ENCODE data around the gene BRPF3.

Gene BRPF3

DNA sequence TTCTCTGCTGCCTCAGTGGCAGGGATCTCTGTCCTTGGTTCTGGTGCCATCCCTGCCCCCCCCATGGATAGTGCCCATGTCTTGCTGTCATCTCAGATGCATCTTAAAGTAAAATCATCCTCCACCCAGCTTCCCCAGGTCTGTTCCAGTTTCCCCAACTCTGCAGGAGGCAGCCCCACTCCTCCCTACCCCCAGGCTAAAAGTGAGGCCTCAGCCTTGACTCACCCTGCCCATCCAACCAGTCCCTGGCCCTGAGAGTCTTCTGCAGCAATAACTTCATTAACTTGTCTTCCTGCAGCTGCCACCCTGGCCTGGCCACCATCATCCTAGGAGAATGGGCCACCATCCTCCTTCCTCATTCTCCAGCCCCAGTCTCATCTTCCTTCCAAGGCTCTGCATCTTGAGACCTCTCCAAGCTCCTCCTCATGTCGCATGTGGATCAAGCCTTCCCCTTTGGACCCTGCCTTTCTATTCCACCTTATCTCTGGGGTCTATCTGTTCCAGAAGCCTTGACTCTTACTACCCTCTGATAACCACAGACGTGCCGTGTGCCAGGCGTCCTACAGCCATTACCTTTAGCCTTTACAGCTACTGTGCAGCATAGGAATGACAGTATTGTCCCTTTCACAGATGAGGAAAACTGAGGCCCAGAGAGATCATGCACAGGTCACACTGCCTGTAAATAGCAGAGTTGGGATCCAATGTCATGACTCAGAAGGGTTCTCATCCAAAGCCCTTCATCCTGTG is 71.4 kb downstream of the BRPF3 start:
- H3K4me1 ChIP-seq (ENCODE audit: control insufficient read depth, low read depth, low read length) = no peaks in the 10 kb centered on the region
- no CpG with 5 or more reads among the region's 4 CpGs for WGBS (ENCODE audit: extremely low coverage, insufficient coverage, low lambda C conversion rate)
- no peak overlapping the region for H2BK120ac ChIP-seq (ENCODE audit: low read depth, low read length)
- H2AK5ac ChIP-seq (ENCODE audit: low read length) = no peak overlapping the region
- H4K5ac ChIP-seq (ENCODE audit: low read length) = no peak overlapping the region
- no peaks in the 10 kb centered on the region for H3K79me2 ChIP-seq (ENCODE audit: control insufficient read depth, insufficient read depth, low read length)
- H2BK15ac ChIP-seq (replicated peaks; ENCODE audit: low read depth) = no peak overlapping the region
- no peak overlapping the region for H3K4me2 ChIP-seq (ENCODE audit: low read length)
- no peaks in the 10 kb centered on the region for H3K79me1 ChIP-seq (ENCODE audit: low read length)
- H2BK5ac ChIP-seq (ENCODE audit: low read length) = no peak overlapping the region
- H3K27me3 ChIP-seq (ENCODE audit: insufficient read depth, low read length, poor library complexity) = no peaks in the 10 kb centered on the region
- no peak for DNase-seq
- H3K27ac ChIP-seq (ENCODE audit: low read depth, low read length) = no peak overlapping the region
- no peak overlapping the region for H3K4me3 ChIP-seq (ENCODE audit: low read length)
- H4K8ac ChIP-seq (ENCODE audit: low read depth, low read length) = no peak overlapping the region
- H3K36me3 ChIP-seq (ENCODE audit: control insufficient read depth, insufficient read depth, low read length) = no peaks in the 10 kb centered on the region
- no peak overlapping the region for H3K18ac ChIP-seq (ENCODE audit: low read length)
- no peak overlapping the region for H3K23ac ChIP-seq (ENCODE audit: low read length)
- H3K4ac ChIP-seq (ENCODE audit: low read depth, low read length) = no peak overlapping the region
- no peak overlapping the region for H3K9ac ChIP-seq (ENCODE audit: low read length)
- no peak overlapping the region for H3K56ac ChIP-seq (ENCODE audit: low read length)

DNA sequence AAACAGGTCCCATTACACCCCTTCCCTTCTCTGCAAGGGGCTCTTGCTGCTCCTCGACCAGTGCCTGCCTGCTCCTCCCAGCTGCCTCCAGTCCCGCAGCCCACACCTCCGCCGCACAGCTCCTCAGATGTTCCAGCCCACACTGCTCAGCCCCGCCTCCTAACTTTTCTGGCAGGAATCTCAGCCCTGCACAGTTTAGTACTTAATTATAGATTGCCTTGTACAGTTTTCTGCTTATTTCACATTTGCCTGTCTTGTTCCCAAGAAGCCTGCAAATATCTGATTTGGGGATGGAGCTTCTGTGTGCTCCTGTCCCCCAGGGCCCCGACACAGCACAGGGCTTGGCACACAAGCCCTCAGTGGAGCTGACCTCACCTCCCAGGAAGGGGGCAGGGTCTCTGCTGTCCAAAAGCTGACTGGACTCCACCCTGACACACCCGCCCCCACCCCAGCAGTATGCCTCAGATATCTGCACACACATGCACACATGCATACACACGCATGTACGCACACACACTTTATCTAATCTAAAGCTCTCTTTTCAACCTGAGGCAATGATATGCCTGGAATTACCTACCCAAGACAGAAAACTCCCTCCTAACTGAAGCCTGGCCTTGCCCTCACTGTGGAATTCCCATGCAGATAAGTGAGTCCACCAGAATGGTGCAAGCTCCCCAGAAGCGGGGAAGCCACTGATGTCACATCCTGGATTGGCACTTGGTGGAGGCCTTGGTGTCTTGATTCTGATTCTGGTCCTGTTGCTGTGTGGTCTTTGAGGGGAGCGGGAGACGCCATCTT is 72.1 kb downstream of the BRPF3 start:
- no peak overlapping the region for H3K9ac ChIP-seq (ENCODE audit: low read length)
- no peak overlapping the region for H3K4me2 ChIP-seq (ENCODE audit: low read length)
- H3K27me3 ChIP-seq (ENCODE audit: insufficient read depth, low read length, poor library complexity) = no peaks in the 10 kb centered on the region
- H3K4me1 ChIP-seq (ENCODE audit: control insufficient read depth, low read depth, low read length) = no peaks in the 10 kb centered on the region
- H2BK15ac ChIP-seq (replicated peaks; ENCODE audit: low read depth) = no peak overlapping the region
- DNase-seq = no peak
- H3K56ac ChIP-seq (ENCODE audit: low read length) = no peak overlapping the region
- H3K4me3 ChIP-seq (ENCODE audit: low read length) = no peak overlapping the region
- H2BK120ac ChIP-seq (ENCODE audit: low read depth, low read length) = no peak overlapping the region
- no peaks in the 10 kb centered on the region for H3K79me2 ChIP-seq (ENCODE audit: control insufficient read depth, insufficient read depth, low read length)
- H4K5ac ChIP-seq (ENCODE audit: low read length) = no peak overlapping the region
- no peak overlapping the region for H3K27ac ChIP-seq (ENCODE audit: low read depth, low read length)
- no peak overlapping the region for H2AK5ac ChIP-seq (ENCODE audit: low read length)
- no peak overlapping the region for H4K8ac ChIP-seq (ENCODE audit: low read depth, low read length)
- H3K4ac ChIP-seq (ENCODE audit: low read depth, low read length) = no peak overlapping the region
- H3K36me3 ChIP-seq (ENCODE audit: control insufficient read depth, insufficient read depth, low read length) = no peaks in the 10 kb centered on the region
- H3K79me1 ChIP-seq (ENCODE audit: low read length) = no peaks in the 10 kb centered on the region
- H3K18ac ChIP-seq (ENCODE audit: low read length) = no peak overlapping the region
- H3K23ac ChIP-seq (ENCODE audit: low read length) = no peak overlapping the region
- no peak overlapping the region for H2BK5ac ChIP-seq (ENCODE audit: low read length)
- no CpG with 5 or more reads among the region's 12 CpGs for WGBS (ENCODE audit: extremely low coverage, insufficient coverage, low lambda C conversion rate)

DNA sequence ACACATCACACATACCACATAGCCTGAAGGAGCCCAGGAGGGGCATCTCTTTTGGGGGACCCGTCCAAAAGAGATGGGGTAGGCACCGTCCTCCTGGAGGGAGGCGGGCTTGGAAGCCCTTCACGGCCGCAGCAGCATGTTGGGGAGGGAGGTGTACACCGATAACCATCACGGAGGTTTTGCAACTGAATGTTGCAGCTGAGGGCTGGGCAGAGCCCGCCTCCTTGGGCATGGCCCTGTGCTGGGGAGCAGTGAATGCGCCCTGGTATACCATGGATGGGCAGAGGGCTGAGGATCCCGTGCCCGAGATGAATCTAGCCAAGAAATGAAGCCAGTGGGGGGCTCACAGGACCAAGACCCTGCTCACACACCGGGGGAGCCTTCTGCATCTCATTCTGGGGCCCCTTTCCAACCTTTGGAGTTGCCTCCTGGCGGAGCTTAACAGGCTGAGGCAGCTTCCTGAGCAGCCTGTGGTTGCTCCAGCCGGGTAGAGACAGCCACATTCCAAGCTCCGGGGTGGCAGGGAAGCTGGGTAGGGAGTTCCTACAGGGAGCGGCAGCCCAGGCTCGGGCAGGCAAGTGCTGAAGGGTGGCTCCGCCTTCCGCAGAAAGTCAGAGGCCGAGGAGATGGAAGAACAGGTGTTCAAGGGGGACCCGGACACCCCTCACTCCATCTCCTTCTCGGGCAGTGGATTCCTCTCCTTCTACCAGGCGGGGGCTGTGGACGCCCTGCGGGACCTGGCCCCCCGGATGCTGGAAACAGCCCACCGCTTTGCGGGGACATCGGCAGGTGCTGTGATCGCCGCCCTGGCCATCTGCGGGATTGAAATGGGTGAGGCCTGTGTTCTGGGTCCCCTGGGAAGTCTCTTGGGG is 73.5 kb downstream of the BRPF3 start, which contains the start of gene PNPLA1:
Gene PNPLA1 (plus strand): TSS at position 227 of the 872 bp plus-strand sequence. CDS start 400 bp downstream, at position 627.
- no peaks in the 10 kb centered on the region for H3K36me3 ChIP-seq (ENCODE audit: control insufficient read depth, insufficient read depth, low read length)
- H3K4me1 ChIP-seq (ENCODE audit: control insufficient read depth, low read depth, low read length) = no peaks in the 10 kb centered on the region
- no peak within 1 kb of the TSS for H4K5ac ChIP-seq (ENCODE audit: low read length)
- no peak within 1 kb of the TSS for H2BK5ac ChIP-seq (ENCODE audit: low read length)
- H3K56ac ChIP-seq (ENCODE audit: low read length) = no peak within 1 kb of the TSS
- H3K79me2 ChIP-seq (ENCODE audit: control insufficient read depth, insufficient read depth, low read length) = no peaks in the 10 kb centered on the region
- no peak within 1 kb of the TSS for H2AK5ac ChIP-seq (ENCODE audit: low read length)
- no peak within 1 kb of the TSS for H3K27ac ChIP-seq (ENCODE audit: low read depth, low read length)
- DNase-seq = peak; percentile 35
- no CpG with 5 or more reads among the region's 32 CpGs for WGBS (ENCODE audit: extremely low coverage, insufficient coverage, low lambda C conversion rate)
- H3K4me3 ChIP-seq (ENCODE audit: low read length) = no peak within 1 kb of the TSS
- no peaks in the 10 kb centered on the region for H3K27me3 ChIP-seq (ENCODE audit: insufficient read depth, low read length, poor library complexity)
- no peak within 1 kb of the TSS for H2BK15ac ChIP-seq (replicated peaks; ENCODE audit: low read depth)
- H3K79me1 ChIP-seq (ENCODE audit: low read length) = no peaks in the 10 kb centered on the region
- H2BK120ac ChIP-seq (ENCODE audit: low read depth, low read length) = no peak within 1 kb of the TSS
- no peak within 1 kb of the TSS for H3K9ac ChIP-seq (ENCODE audit: low read length)
- no peak within 1 kb of the TSS for H3K23ac ChIP-seq (ENCODE audit: low read length)
- H3K18ac ChIP-seq (ENCODE audit: low read length) = no peak within 1 kb of the TSS
- no peak within 1 kb of the TSS for H3K4ac ChIP-seq (ENCODE audit: low read depth, low read length)
- no peak within 1 kb of the TSS for H4K8ac ChIP-seq (ENCODE audit: low read depth, low read length)
- no peak within 1 kb of the TSS for H3K4me2 ChIP-seq (ENCODE audit: low read length)

DNA sequence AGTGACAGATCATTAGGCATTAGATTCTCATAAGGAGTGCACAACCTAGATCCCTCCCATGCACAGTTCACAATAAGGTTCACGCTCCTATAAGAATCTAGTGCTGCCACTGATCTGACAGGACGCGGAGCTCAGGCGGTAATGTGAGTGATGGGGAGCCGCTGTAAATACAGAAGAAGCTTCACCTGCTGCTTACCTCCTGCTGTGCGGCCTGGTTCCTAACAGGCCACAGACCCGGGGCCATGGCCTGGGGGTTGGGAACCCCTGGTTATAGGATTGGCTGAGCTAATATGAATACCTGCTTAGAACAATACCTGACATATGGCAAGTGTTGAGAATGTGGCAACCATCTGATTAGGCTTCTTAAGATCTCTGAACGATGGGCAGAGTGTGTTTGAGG is 75.7 kb downstream of the BRPF3 start:
- Histone ChIP-seq H3K9ac (ENCODE audit: low read length) (no peak overlapping the region), H3K23ac (ENCODE audit: low read length) (no peak overlapping the region), H4K8ac (ENCODE audit: low read depth, low read length) (no peak overlapping the region), H3K56ac (ENCODE audit: low read length) (no peak overlapping the region), H3K36me3 (ENCODE audit: control insufficient read depth, insufficient read depth, low read length) (no peaks in the 10 kb centered on the region), H3K27me3 (ENCODE audit: insufficient read depth, low read length, poor library complexity) (no peaks in the 10 kb centered on the region), H2BK120ac (ENCODE audit: low read depth, low read length) (no peak overlapping the region), H3K27ac (ENCODE audit: low read depth, low read length) (no peak overlapping the region), H3K4me3 (ENCODE audit: low read length) (no peak overlapping the region), H3K4me1 (ENCODE audit: control insufficient read depth, low read depth, low read length) (no peaks in the 10 kb centered on the region), H2AK5ac (ENCODE audit: low read length) (no peak overlapping the region), H4K5ac (ENCODE audit: low read length) (no peak overlapping the region), H2BK5ac (ENCODE audit: low read length) (no peak overlapping the region), H2BK15ac (replicated peaks; ENCODE audit: low read depth) (no peak overlapping the region), H3K4ac (ENCODE audit: low read depth, low read length) (no peak overlapping the region), H3K79me2 (ENCODE audit: control insufficient read depth, insufficient read depth, low read length) (no peaks in the 10 kb centered on the region), H3K18ac (ENCODE audit: low read length) (no peak overlapping the region), H3K4me2 (ENCODE audit: low read length) (no peak overlapping the region), H3K79me1 (ENCODE audit: low read length) (no peaks in the 10 kb centered on the region)
- no CpG with 5 or more reads among the region's 8 CpGs for WGBS (ENCODE audit: extremely low coverage, insufficient coverage, low lambda C conversion rate)
- DNase-seq = peak; percentile 51

DNA sequence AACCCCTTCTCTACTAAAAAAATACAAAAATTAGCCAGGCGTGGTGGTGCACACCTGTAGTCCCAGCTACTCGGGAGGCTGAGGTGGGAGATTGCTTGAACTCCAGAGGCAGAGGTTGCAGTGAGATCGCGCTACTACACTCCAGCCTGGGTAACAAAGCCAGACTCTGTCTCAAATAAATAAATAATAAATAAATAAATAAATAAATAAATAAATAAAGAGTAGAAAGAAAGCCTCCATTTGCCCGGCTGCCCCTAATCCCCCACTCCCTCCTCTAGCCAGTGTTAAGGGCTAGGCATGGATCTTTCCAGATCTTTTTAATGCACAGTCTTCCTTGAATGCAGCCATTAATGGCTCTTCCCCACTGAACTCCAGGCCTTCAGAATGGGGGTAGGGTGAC is 76.5 kb downstream of the BRPF3 start:
- Histone ChIP-seq H2BK5ac (ENCODE audit: low read length) (no peak overlapping the region), H3K56ac (ENCODE audit: low read length) (no peak overlapping the region), H2AK5ac (ENCODE audit: low read length) (no peak overlapping the region), H3K4me2 (ENCODE audit: low read length) (no peak overlapping the region), H3K79me1 (ENCODE audit: low read length) (no peaks in the 10 kb centered on the region), H3K27me3 (ENCODE audit: insufficient read depth, low read length, poor library complexity) (no peaks in the 10 kb centered on the region), H3K27ac (ENCODE audit: low read depth, low read length) (no peak overlapping the region), H3K23ac (ENCODE audit: low read length) (peak overlapping the region; percentile 18), H2BK15ac (replicated peaks; ENCODE audit: low read depth) (no peak overlapping the region), H4K5ac (ENCODE audit: low read length) (no peak overlapping the region), H3K4me1 (ENCODE audit: control insufficient read depth, low read depth, low read length) (no peaks in the 10 kb centered on the region), H3K9ac (ENCODE audit: low read length) (no peak overlapping the region), H3K79me2 (ENCODE audit: control insufficient read depth, insufficient read depth, low read length) (no peaks in the 10 kb centered on the region), H2BK120ac (ENCODE audit: low read depth, low read length) (no peak overlapping the region), H3K18ac (ENCODE audit: low read length) (no peak overlapping the region), H3K4me3 (ENCODE audit: low read length) (no peak overlapping the region), H3K36me3 (ENCODE audit: control insufficient read depth, insufficient read depth, low read length) (no peaks in the 10 kb centered on the region), H3K4ac (ENCODE audit: low read depth, low read length) (no peak overlapping the region), H4K8ac (ENCODE audit: low read depth, low read length) (no peak overlapping the region)
- no peak for DNase-seq
- no CpG with 5 or more reads among the region's 5 CpGs for WGBS (ENCODE audit: extremely low coverage, insufficient coverage, low lambda C conversion rate)
